Stimulated activated naive CD4-positive, alpha-beta T cell (primary cell): Measurements from ENCODE around the gene THRAP3.

Experiments
- DNase-seq, 6 experiments: peaks; one replicate each; lab custom pipeline; 2025; lab: John Stamatoyannopoulos, UW

The THRAP3 gene

DNA sequence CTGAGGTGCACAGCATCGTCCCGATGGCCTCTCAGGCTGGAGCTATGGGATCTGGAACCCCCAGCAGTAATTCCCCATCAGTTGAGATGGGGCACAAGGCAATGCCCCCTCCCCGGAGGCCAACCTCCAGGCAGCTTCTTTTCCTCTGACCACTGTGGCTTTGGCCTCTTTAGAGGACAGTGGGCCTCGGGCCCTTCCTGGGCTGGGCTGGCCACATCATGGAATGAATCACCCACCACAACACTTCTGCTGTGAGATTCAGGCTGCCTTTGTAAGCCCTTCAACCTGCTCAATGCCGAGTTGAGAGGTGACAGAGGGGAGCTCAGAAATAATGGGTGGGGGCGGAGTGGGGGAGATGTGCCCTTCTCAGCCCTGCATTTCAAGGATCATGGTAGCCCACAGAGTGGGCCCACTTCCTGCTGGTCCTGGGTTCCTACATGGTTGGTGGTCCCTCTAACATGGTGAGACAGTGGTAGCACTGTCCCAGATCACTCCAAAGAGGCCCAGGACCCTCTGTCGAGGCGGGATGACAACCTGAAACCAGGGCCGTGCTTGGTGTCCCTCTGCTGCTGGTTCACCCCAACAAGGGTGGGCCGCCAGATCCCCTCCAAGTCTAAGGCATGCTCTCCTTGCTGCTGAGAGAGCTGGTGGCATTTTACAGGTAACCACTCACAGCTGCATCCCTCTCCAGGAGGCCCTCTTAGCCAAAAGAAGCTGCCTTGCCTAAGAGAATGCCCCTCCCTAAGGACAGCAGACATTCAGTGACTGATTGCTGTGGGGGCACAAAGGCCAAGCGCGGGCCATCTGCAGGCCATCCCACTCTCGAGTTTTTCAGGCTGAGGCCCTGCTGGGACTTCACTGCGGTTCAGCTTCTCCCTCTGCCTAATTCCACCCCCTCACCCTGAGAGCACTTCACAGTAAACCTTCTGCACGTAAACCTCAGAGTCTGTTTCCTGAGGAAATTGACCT, 129.0 kb downstream of the THRAP3 start:
- DNase-seq, result no peak

DNA sequence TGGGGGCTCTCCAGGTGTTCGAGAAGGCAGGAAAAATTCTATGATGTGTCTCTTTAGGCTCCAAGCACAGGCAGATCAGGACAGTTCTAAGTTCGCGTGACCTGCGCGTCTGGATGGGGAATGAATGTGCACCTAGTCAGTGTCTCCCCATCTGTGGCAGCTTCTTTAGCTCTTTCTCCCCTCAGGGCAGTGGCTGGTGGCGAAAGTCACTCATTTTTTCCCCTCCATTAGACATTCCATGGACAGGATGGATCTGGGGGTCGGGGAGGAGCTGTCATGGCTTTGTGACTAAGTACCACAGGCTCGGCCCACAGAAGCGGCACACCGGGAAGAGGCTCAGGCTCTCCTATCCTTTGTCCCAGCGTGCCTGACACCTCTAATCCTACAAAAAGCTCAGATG, 130.2 kb downstream of the THRAP3 start:
- DNase-seq, result no peak
